PC-3 (cell line): ENCODE results near the gene POLD4. TPM values are rescaled to one million over a fixed set of nuclear protein-coding genes. Genes with fewer than 3 reads are reported as not detected.

Experiments
- ATAC-seq: fragments of 200-7000 bp; cut with Tn5 transposase; 2 replicates; pipeline ENCODE4 v1.9.1; 2020; ENCODE audit warnings: mild to moderate bottlenecking, moderate library complexity
- BruUV-seq: library from RNA; stranded (reverse); fragments of 400-500 nt; replicated peaks from 2 replicates; lab custom pipeline; 2021; lab: Mats Ljungman, UMichigan
- CTCF ChIA-PET: fragments of 300-600 bp; sonication (Branson Sonifier 250); formaldehyde crosslinking; loops from one replicate; lab custom pipeline; 2022; ENCODE audit warnings: antibody characterized with exemption; lab: Charles Lee
- POLR2A ChIA-PET: fragments of 300-600 bp; sonication (Branson Sonifier 250); formaldehyde crosslinking; loops from one replicate; lab custom pipeline; 2022; ENCODE audit warnings: antibody characterized with exemption; ENCODE audit not compliant: unreplicated experiment; lab: Charles Lee
- DNase-seq: peaks from one replicate; pipeline ENCODE4 v3.0.0-alpha.2; 2015
- H2AFZ ChIP-seq: fragments of 300-600 bp; sonication (generic); 2 replicates; pipeline ENCODE4 v1.6.0; 2016; ENCODE audit warnings: antibody characterized with exemption, low read length
- H3F3A ChIP-seq: fragments of 300-600 bp; sonication (generic); one replicate; pipeline ENCODE4 v1.6.0; 2017; ENCODE audit warnings: antibody characterized with exemption, low read length, control low read depth, mild to moderate bottlenecking; ENCODE audit not compliant: unreplicated experiment
- H3K27ac ChIP-seq: fragments of 300-600 bp; sonication (generic); 2 replicates; pipeline ENCODE4 v1.5.1; 2016; ENCODE audit warnings: mild to moderate bottlenecking, low read length
- H3K27me3 ChIP-seq: fragments of 300-600 bp; sonication (generic); 2 replicates; pipeline ENCODE4 v1.6.1; 2016; ENCODE audit warnings: low read length, mixed read lengths
- H3K36me3 ChIP-seq: fragments of 300-600 bp; sonication (generic); 2 replicates; pipeline ENCODE4 v1.6.1; 2016; ENCODE audit warnings: low read depth, mixed run types, low read length, mixed read lengths
- H3K4me1 ChIP-seq: fragments of 300-600 bp; sonication (generic); 2 replicates; pipeline ENCODE4 v1.5.1; 2016; ENCODE audit warnings: low read length; ENCODE audit not compliant: insufficient read depth
- H3K4me2 ChIP-seq: fragments of 300-600 bp; sonication (generic); 2 replicates; pipeline ENCODE4 v1.6.0; 2016; ENCODE audit warnings: low read length
- H3K4me3 ChIP-seq: fragments of 300-600 bp; sonication (generic); 2 replicates; pipeline ENCODE4 v1.5.1; 2016; ENCODE audit warnings: mild to moderate bottlenecking, low read length, mixed read lengths
- H3K79me2 ChIP-seq: fragments of 300-600 bp; sonication (generic); 2 replicates; pipeline ENCODE4 v1.6.1; 2017; ENCODE audit warnings: low read length, mixed read lengths
- H3K9ac ChIP-seq: fragments of 300-600 bp; sonication (generic); 2 replicates; pipeline ENCODE4 v1.6.0; 2016; ENCODE audit warnings: mild to moderate bottlenecking, low read length
- H3K9me2 ChIP-seq: fragments of 300-600 bp; sonication (generic); replicated peaks from 2 replicates; pipeline ENCODE4 v1.6.1; 2016; ENCODE audit warnings: mixed run types, low read length, mixed read lengths
- H3K9me3 ChIP-seq: fragments of 300-600 bp; sonication (generic); 2 replicates; pipeline ENCODE4 v1.6.1; 2016; ENCODE audit warnings: low read length, mixed read lengths
- H4K20me1 ChIP-seq: fragments of 300-600 bp; sonication (generic); 2 replicates; pipeline ENCODE4 v1.6.1; 2016; ENCODE audit warnings: low read length, mixed read lengths
- EZH2 ChIP-seq: fragments of 300-600 bp; sonication (generic); IDR thresholded peaks from one replicate; pipeline ENCODE4 v1.6.1; 2017; ENCODE audit warnings: antibody characterized with exemption, mild to moderate bottlenecking, low read length; ENCODE audit not compliant: unreplicated experiment
- EZH2phosphoT487 ChIP-seq: fragments of 300-600 bp; sonication (generic); IDR thresholded peaks from 2 replicates; pipeline ENCODE4 v1.6.1; 2018; ENCODE audit warnings: mild to moderate bottlenecking, antibody characterized with exemption, low read length, borderline replicate concordance
- intact Hi-C: fragments of 100-400 bp; cut with micrococcal nuclease; formaldehyde crosslinking; loops from 2 replicates; pipeline ENCODE4 v1.9.0; 2023
- total RNA-seq: library from RNA; depleted of rRNA; stranded (reverse); fragments of >200 nt; gene quantifications from 2 replicates; pipeline ENCODE4 v1.2.3, GENCODE V29; 2014
- TF ChIP-seq, protein P1 (sequence below): fragments of 300-600 bp; sonication (generic); conservative IDR thresholded peaks from 2 replicates; pipeline ENCODE4 v1.5.1; 2017; ENCODE audit warnings: antibody characterized with exemption, low read depth, mild to moderate bottlenecking, low read length

Gene POLD4
- total RNA-seq, 1 experiment from 2014 or later = 81.5 TPM

GRCh38 chr11:67396587-67397389 lies 43.4 kb upstream of the POLD4 start:
- Histone ChIP-seq H3K9me3 (no peaks in the 10 kb centered on the region), H3K4me2 (no peak overlapping the region), H3F3A (no peaks in the 10 kb centered on the region), H3K4me3 (no peak overlapping the region), H3K9me2 (no peaks in the 10 kb centered on the region), H2AFZ (no peak overlapping the region), H3K36me3 (peaks cover 24% of the 10 kb centered on the region), H4K20me1 (peaks cover 16% of the 10 kb centered on the region; the same call in 1 of the 2 replicates), H3K9ac (no peak overlapping the region), H3K27me3 (no peaks in the 10 kb centered on the region), H3K27ac (no peak overlapping the region), H3K79me2 (peaks cover 38% of the 10 kb centered on the region), H3K4me1 (peaks cover 11% of the 10 kb centered on the region; the same call in 1 of the 2 replicates)
- TF ChIP-seq EZH2phosphoT487 = no peak
- TF ChIP-seq, protein P1, sequence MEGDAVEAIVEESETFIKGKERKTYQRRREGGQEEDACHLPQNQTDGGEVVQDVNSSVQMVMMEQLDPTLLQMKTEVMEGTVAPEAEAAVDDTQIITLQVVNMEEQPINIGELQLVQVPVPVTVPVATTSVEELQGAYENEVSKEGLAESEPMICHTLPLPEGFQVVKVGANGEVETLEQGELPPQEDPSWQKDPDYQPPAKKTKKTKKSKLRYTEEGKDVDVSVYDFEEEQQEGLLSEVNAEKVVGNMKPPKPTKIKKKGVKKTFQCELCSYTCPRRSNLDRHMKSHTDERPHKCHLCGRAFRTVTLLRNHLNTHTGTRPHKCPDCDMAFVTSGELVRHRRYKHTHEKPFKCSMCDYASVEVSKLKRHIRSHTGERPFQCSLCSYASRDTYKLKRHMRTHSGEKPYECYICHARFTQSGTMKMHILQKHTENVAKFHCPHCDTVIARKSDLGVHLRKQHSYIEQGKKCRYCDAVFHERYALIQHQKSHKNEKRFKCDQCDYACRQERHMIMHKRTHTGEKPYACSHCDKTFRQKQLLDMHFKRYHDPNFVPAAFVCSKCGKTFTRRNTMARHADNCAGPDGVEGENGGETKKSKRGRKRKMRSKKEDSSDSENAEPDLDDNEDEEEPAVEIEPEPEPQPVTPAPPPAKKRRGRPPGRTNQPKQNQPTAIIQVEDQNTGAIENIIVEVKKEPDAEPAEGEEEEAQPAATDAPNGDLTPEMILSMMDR = no peak
- TF ChIP-seq EZH2 = no peak
- CTCF ChIA-PET = no interaction called here
- DNase-seq (no peak), ATAC-seq (no peak)
- POLR2A ChIA-PET = interaction anchor here (0.5 to 0.6 kb wide), 2 partner anchors 23 to 196 kb away, joined by 4 to 7 read pairs; no protein-coding TSS in a partner anchor
- intact Hi-C loops = no loop called here
- no TSS peak for BruUV-seq

DNA sequence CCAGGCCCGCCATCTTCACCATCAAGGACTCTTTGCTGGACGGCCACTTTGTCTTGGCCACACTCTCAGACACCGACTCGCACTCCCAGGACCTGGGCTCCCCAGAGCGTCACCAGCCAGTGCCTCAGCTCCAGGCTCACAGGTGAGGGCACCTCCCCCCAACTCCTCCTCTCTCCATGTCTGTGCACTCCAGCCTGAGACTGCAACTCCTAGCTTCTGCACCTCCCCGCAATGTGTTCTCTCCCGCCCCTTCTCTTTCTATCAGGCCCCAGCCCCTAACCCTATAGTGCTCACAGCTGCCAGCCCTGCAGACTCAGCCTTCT lies 42.9 kb upstream of the POLD4 start:
- H3K79me2 ChIP-seq = peaks cover 39% of the 10 kb centered on the region
- H3K27ac ChIP-seq = no peak overlapping the region
- H4K20me1 ChIP-seq = peaks cover 15% of the 10 kb centered on the region; the same call in 1 of the 2 replicates
- no peak overlapping the region for H2AFZ ChIP-seq
- H3K9me3 ChIP-seq = no peaks in the 10 kb centered on the region
- no peak for TF ChIP-seq EZH2
- TF ChIP-seq EZH2phosphoT487 = no peak
- TF ChIP-seq, protein P1 = no peak
- no TSS peak for BruUV-seq
- H3F3A ChIP-seq = no peaks in the 10 kb centered on the region
- CTCF ChIA-PET = no interaction called here
- H3K4me3 ChIP-seq = no peak overlapping the region
- H3K9ac ChIP-seq = no peak overlapping the region
- H3K4me1 ChIP-seq = peaks cover 14% of the 10 kb centered on the region; the same call in 1 of the 2 replicates
- ATAC-seq = no peak
- no peaks in the 10 kb centered on the region for H3K27me3 ChIP-seq
- no peak for DNase-seq
- intact Hi-C loops = no loop called here
- H3K36me3 ChIP-seq = peaks cover 24% of the 10 kb centered on the region
- no peaks in the 10 kb centered on the region for H3K9me2 ChIP-seq
- no peak overlapping the region for H3K4me2 ChIP-seq
- POLR2A ChIA-PET = interaction anchor here (0.6 kb wide), 1 partner anchor 22 kb away, joined by 4 read pairs; no protein-coding TSS in a partner anchor
